Adrenal gland (tissue), 5 donors: ENCODE measurements around the gene SEC11A.

Experiments
- CTCF ChIP-seq, 6 experiments: fragments of 450-650 bp in 4 of 6; fragments of 200-600 bp in 2 of 6; sonication (generic) in 1 of 6; IDR thresholded peaks; 1 replicate in 5 of 6; 2 replicates in 1 of 6; pipeline versions ENCODE4 v1.5.1 to v1.8.0; 2016 to 2021; ENCODE audit warnings: antibody characterized with exemption in 6 of 6, mild to moderate bottlenecking in 2 of 6, moderate library complexity in 1 of 6
- POLR2A ChIP-seq, 2 donors: fragments of 450-650 bp; IDR thresholded peaks; one replicate each; pipeline ENCODE4 v1.6.1; 2017; ENCODE audit warnings: antibody characterized with exemption in 2 of 2, mild to moderate bottlenecking in 2 of 2, moderate library complexity in 1 of 2
- donor health status: DM: no; HTN: no; CAD: no.

GRCh38 chr15:84631706-84632272 lies 84.2 kb downstream of the SEC11A start:
- TF ChIP-seq CTCF (IDR thresholded peaks at IDR 0.05) (no peak), POLR2A (IDR thresholded peaks at IDR 0.05) (no peak)
